ENCODE results near the gene PLXDC2. TPM values are rescaled to one million over a fixed set of nuclear protein-coding genes. Genes with fewer than 3 reads are reported as not detected.

The PLXDC2 gene
- total RNA-seq, 1 donor from 2014 or later, result 0.16 TPM

DNA sequence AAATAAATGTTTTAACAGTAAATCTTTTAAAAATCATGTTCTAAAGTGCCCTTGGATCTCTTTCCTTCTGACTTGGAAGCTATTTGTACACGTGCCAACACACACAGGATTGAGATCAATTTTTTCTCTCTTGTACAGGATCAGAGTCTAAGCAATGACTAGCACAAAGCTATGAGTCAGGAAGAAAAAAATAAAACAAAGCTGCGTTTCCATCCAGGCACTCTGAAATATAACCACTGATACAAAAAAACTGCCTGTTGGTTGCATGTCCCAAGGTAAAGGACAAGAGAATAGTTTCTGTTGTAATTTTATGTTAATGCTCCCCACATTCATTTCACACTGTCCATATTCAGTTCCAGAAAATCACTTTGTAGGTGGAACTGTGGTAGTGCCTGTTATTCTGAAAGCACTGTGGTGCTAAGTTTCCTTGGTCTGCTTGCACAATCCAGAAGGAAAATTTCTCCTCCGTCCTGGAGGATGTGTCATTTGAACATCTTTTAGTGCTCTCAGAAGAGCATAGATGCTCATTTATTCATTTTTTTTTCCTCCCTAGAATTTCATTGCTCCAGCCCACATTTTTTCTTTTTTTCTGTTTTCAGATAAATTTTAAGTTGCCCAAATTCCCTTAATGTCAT is 113.4 kb downstream of the PLXDC2 start:
- H3K4me1 Mint-ChIP-seq, result peaks cover 2% of the 10 kb centered on the region
- ChIA-PET CTCF (no interaction called here), POLR2A (no interaction called here)
- no peak for DNase-seq
- no peak overlapping the region for H3K27ac Mint-ChIP-seq
- peaks cover 3% of the 10 kb centered on the region for H3K9me3 Mint-ChIP-seq
- no peaks in the 10 kb centered on the region for H3K27me3 Mint-ChIP-seq
- TF ChIP-seq, protein P1, sequence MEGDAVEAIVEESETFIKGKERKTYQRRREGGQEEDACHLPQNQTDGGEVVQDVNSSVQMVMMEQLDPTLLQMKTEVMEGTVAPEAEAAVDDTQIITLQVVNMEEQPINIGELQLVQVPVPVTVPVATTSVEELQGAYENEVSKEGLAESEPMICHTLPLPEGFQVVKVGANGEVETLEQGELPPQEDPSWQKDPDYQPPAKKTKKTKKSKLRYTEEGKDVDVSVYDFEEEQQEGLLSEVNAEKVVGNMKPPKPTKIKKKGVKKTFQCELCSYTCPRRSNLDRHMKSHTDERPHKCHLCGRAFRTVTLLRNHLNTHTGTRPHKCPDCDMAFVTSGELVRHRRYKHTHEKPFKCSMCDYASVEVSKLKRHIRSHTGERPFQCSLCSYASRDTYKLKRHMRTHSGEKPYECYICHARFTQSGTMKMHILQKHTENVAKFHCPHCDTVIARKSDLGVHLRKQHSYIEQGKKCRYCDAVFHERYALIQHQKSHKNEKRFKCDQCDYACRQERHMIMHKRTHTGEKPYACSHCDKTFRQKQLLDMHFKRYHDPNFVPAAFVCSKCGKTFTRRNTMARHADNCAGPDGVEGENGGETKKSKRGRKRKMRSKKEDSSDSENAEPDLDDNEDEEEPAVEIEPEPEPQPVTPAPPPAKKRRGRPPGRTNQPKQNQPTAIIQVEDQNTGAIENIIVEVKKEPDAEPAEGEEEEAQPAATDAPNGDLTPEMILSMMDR (IDR thresholded peaks at IDR 0.05), result no peak
- intact Hi-C loops (cut with micrococcal nuclease), result no loop called here
- no peak for ATAC-seq (ENCODE audit: low read depth)
- H3K36me3 Mint-ChIP-seq (ENCODE audit: low read depth), result no peaks in the 10 kb centered on the region
- H3K4me3 Mint-ChIP-seq, result no peak overlapping the region

DNA sequence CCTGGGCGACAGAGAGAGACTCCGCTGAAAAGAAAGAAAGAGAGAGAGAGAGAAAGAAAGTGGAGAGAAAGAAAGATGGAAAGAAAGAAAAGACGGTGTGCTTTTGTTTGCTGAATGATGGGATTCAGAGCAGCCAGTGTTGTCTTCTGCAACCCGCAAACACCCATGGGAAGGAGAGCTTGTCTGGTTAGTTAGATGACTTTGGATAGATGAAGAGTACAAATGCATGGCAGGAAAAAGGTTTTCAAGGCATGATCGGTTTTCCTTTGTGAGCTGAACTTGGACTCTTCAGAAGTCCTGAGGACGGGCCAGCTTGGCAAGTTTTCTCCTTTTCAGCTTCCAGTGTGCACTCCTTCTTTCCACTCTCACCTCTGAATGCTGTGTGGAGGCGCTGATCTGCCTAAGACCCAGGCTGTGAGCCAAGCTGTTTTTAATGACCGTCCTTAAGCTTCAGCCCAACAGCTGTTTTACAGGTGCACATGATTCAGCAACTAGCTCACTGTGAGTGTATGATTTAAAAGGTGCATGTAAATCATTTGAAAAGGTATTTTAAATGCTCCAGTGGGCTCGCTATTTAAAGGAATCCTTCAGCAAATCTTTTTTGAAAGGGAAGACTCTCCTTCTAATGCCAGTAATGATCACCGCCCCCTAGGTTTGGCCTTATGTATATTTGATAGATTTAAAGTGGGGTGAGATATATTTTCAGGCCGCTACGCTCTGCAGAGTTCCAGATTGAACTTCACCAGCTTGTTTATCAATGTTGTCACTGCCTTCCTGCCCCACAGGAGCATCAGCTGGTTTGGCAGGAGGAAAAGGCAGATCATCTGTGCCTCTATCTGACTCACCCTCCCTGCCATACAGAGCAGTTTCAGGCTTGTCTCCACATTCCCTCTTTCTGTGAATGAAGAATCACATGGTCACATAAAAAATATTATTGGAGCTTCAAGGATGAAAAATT is 115.0 kb downstream of the PLXDC2 start:
- Mint-ChIP-seq H3K36me3 (ENCODE audit: low read depth) (no peaks in the 10 kb centered on the region), H3K27me3 (no peaks in the 10 kb centered on the region), H3K27ac (no peak overlapping the region), H3K4me3 (no peak overlapping the region), H3K4me1 (peaks cover 2% of the 10 kb centered on the region), H3K9me3 (peaks cover 3% of the 10 kb centered on the region)
- ATAC-seq (ENCODE audit: low read depth) (no peak), DNase-seq (no peak)
- POLR2A ChIA-PET, result no interaction called here
- TF ChIP-seq, protein P1 (IDR thresholded peaks at IDR 0.05), result no peak
- intact Hi-C loops (cut with micrococcal nuclease), result no loop called here
- CTCF ChIA-PET, result no interaction called here

DNA sequence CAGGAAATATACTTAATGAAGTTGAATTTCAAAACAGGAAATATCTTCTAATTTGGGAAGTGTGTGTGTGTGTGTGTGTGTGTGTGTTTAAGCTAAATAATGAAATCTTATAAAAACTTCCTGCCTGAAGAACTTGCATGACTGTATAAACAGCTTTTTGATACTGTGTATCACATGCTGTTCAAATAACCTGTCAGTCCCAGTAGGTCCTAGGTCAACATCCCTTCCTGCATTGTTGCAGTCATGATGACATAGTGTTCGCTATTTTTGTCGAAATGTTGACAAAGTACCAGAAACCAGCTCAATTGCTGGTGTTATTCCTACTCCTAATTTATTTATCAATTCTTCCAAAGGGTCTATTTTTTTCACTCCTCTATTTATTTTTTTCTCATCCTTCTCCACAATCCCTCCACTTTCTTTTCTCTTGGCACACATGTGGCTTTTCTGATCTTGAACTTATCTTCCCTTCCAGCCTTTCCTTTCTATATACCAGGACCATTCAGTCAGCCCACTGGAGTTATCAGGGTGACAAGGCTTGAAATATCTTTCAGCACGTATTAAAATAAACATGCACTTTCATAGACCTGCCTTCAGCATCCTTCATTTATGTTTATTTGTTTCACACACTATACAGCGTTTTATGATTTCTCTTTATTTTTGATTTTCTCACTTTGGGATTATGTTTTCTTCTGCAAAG is 115.8 kb downstream of the PLXDC2 start:
- ChIA-PET POLR2A (no interaction called here), CTCF (no interaction called here)
- Mint-ChIP-seq H3K27me3 (no peaks in the 10 kb centered on the region), H3K27ac (no peak overlapping the region), H3K4me3 (no peak overlapping the region), H3K9me3 (peaks cover 3% of the 10 kb centered on the region), H3K36me3 (ENCODE audit: low read depth) (no peaks in the 10 kb centered on the region), H3K4me1 (peaks cover 2% of the 10 kb centered on the region)
- intact Hi-C loops (cut with micrococcal nuclease), result no loop called here
- TF ChIP-seq, protein P1 (IDR thresholded peaks at IDR 0.05), result no peak
- ATAC-seq (ENCODE audit: low read depth), result no peak
- DNase-seq, result no peak

DNA sequence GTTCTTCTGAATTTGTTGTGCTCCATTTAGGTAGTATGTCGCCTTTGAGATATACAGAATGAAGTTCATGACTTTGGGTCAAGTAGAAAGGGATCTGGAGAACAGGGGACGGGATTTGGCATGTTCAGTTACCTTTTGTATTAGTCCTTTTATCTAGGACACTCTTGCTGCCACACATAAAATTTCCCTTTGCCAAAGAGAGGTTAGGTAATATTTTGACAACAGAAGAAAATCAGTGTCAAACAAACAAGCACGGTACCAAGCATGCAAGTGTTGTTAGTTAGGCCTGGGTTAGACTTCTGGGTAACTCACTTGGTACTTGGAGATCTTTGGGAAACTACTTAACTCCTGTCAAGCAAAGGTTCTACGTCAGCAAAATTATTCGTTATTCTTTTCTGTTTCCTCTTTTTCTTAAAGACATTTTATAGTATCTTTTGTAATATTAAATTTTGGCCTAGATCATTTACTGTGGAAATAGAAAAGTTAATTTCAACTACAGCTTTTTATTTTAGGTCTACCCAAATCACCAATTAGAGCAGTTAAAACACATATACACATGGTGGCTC is 116.7 kb downstream of the PLXDC2 start:
- no peak for ATAC-seq (ENCODE audit: low read depth)
- POLR2A ChIA-PET, result no interaction called here
- no peak for DNase-seq
- Mint-ChIP-seq H3K36me3 (ENCODE audit: low read depth) (no peaks in the 10 kb centered on the region), H3K27me3 (no peaks in the 10 kb centered on the region), H3K4me3 (no peak overlapping the region), H3K4me1 (peaks cover 2% of the 10 kb centered on the region), H3K27ac (no peak overlapping the region), H3K9me3 (peaks cover 3% of the 10 kb centered on the region)
- TF ChIP-seq, protein P1 (IDR thresholded peaks at IDR 0.05), result no peak
- CTCF ChIA-PET, result no interaction called here
- intact Hi-C loops (cut with micrococcal nuclease), result no loop called here

DNA sequence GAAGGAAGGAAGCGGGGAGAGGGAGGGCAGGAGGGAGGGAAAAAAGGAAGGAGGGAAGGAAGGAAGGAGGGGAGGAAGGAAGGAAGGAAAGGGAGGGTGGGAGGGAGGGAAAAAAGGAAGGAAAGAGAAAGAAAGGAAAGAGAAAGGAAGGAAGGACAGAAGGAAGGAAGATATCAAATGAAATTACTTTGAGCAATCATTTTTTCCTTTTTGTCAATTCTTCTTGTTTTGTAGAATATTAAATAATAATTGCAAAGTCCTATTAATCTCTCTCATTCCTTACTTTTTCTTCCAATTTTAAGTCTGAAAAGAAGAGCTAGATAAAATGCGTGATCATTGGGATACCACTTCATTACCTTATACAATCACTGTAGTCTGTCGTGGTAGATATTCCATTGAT is 117.5 kb downstream of the PLXDC2 start:
- ChIA-PET POLR2A (no interaction called here), CTCF (no interaction called here)
- H3K27me3 Mint-ChIP-seq, result no peaks in the 10 kb centered on the region
- TF ChIP-seq, protein P1 (IDR thresholded peaks at IDR 0.05), result no peak
- no peaks in the 10 kb centered on the region for H3K36me3 Mint-ChIP-seq (ENCODE audit: low read depth)
- peaks cover 2% of the 10 kb centered on the region for H3K4me1 Mint-ChIP-seq
- H3K4me3 Mint-ChIP-seq, result no peak overlapping the region
- intact Hi-C loops (cut with micrococcal nuclease), result no loop called here
- H3K27ac Mint-ChIP-seq, result no peak overlapping the region
- H3K9me3 Mint-ChIP-seq, result peaks cover 2% of the 10 kb centered on the region
- DNase-seq, result no peak
- ATAC-seq (ENCODE audit: low read depth), result no peak

Data from activated B cell treated with CpG ODN at 0.5 μM for 24 hours (primary cell).